ENCODE data around the gene DENND1C.

Gene DENND1C

DNA sequence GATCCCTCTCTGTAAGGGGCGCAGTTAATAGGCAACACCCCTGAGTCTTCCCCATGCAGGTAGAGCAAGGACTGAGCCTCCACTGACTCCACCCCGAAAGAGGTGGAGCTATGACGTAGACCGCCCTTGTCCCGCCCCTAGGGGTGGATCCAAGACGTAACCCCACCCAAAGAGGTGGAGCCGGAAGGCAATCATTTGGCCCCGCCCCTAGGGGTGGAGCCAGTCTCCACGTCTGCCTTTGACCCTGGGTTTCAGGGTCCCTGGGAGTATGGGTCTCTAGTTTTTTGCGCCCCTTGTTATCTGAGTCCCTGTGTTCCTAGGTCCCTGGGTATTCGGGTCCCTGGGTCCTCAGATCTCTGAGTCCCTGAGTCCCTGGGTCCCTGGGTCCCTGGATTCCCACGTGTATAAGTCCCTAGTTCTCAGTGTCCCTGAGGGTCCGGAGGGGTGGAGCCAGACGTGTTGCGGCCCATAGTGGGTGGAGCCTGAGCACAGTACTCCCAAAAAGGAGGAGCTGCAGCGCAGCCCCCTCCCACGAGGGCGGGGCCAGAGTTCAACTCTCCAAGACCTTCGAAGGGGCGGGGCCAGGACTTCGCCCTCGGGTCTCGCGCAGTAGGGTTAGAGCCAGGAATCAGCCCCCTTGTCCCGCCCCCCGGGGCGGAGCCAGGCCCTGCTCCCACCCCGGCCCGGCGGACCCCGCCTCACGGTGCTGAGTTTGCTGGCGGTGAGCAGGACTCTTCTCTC is 5.3 kb downstream of the DENND1C start:
- no peak for DNase-seq (ENCODE audit: low read depth)
- H3K4me3 ChIP-seq (ENCODE audit: low read depth, low read length), result no peak overlapping the region
- TF ChIP-seq, protein P1, sequence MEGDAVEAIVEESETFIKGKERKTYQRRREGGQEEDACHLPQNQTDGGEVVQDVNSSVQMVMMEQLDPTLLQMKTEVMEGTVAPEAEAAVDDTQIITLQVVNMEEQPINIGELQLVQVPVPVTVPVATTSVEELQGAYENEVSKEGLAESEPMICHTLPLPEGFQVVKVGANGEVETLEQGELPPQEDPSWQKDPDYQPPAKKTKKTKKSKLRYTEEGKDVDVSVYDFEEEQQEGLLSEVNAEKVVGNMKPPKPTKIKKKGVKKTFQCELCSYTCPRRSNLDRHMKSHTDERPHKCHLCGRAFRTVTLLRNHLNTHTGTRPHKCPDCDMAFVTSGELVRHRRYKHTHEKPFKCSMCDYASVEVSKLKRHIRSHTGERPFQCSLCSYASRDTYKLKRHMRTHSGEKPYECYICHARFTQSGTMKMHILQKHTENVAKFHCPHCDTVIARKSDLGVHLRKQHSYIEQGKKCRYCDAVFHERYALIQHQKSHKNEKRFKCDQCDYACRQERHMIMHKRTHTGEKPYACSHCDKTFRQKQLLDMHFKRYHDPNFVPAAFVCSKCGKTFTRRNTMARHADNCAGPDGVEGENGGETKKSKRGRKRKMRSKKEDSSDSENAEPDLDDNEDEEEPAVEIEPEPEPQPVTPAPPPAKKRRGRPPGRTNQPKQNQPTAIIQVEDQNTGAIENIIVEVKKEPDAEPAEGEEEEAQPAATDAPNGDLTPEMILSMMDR (IDR thresholded peaks at IDR 0.05; ENCODE audit: control insufficient read depth, extremely low read depth, insufficient read depth), result no peak

DNA sequence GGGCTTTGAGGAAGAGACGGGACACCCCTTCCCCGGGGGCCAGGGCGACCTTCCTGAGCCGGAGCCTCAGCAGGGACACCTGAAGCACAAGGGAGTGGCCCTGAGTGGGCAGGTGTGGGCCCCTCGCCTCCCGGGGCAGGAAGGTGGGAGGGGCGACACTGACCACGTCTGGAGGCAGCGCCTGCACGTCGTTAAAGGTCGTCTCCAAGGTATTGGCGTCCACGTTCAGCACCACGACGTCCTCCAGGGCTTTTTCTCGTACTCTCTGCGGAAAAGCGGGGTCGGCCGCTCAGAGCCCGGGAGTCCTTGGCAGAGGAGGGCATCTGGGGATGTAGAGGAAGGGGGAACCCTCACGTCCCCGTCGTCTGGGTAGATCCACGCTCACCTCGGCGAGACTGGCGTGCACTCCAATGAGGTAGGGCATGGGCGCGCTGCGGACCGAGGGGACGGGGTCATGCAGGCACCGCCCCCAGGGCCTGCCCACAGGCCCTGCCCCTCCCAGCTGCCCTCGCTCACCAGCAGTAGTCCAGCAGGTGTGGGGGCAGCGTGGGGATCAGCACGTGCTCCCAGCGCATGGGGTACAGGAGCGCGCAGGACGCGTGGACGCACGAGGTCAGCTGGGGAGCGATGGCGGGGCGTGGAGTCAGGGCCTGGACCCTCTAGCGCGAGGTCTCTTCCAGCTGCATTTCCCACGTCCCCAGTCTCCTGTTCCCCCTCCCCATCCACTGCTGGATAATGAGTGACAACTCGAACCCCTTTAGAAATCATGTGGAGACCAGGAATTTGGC is 6.1 kb downstream of the DENND1C start:
- no peak for DNase-seq (ENCODE audit: low read depth)
- H3K4me3 ChIP-seq (ENCODE audit: low read depth, low read length), result no peak overlapping the region
- TF ChIP-seq, protein P1 (IDR thresholded peaks at IDR 0.05; ENCODE audit: control insufficient read depth, extremely low read depth, insufficient read depth), result no peak

DNA sequence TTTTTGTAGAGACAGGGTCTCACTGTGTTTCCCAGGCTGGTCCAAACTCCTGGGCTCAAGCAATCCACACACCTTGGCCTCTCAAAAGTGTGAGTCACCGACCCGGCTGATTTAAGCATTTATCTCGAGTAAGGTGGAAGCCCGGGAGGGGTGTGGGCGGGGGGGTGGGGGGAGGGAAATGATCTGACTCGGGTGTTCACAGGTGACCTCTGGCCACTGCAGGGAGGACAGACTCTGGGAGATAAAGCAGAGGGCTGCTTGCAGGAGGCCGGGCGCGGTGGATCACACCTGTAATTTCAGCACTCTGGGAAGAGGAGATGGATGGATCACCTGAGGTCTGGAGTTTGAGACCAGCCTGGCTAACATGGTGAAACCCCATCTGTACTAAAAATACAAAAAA is 7.9 kb downstream of the DENND1C start:
- TF ChIP-seq, protein P1 (IDR thresholded peaks at IDR 0.05; ENCODE audit: control insufficient read depth, extremely low read depth, insufficient read depth), result no peak
- DNase-seq (ENCODE audit: low read depth), result no peak
- no peak overlapping the region for H3K4me3 ChIP-seq (ENCODE audit: low read depth, low read length)

DNA sequence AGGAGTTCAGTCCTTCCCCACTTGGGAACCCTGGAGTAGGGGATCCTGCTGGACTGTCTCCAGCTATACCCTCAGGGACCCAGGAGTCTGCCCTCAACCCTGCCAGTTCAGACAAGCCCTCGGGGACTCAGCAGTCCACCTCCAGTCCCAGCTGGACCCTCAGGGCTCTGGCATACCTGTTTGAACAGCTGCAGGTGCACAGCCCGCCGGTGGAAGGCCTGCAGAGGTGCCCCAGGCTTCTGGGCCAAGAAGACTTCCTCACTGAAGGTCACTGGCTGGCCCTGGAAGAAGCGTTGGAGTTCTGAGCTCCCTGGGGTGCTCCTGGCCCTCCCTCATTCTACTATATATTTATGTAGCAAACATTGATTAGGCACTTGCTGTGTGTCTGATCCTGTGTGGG is 8.9 kb downstream of the DENND1C start:
- DNase-seq (ENCODE audit: low read depth), result no peak
- H3K4me3 ChIP-seq (ENCODE audit: low read depth, low read length), result no peak overlapping the region
- TF ChIP-seq, protein P1 (IDR thresholded peaks at IDR 0.05; ENCODE audit: control insufficient read depth, extremely low read depth, insufficient read depth), result no peak

DNA sequence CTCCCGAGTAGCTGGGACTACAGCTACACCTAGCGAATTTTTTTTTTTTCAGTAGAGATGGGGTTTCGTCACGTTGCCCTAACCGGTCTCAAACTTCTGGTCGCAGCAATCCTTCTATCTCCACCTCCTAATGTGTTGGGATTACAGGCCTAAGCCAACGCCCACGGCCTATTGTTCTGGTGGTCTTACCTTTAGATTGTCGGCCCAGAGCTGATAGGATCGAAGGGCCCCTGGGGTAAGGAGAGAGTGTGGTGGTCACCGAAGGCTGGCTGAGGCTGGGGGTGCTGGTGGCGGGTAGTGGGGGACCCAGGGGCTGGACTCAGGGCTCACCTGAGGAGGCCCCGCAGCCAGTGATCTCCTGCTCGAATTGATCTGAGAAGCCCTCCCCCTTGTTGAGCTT is 10.5 kb downstream of the DENND1C start:
- DNase-seq (ENCODE audit: low read depth), result no peak
- TF ChIP-seq, protein P1 (IDR thresholded peaks at IDR 0.05; ENCODE audit: control insufficient read depth, extremely low read depth, insufficient read depth), result no peak
- no peak overlapping the region for H3K4me3 ChIP-seq (ENCODE audit: low read depth, low read length)

DNA sequence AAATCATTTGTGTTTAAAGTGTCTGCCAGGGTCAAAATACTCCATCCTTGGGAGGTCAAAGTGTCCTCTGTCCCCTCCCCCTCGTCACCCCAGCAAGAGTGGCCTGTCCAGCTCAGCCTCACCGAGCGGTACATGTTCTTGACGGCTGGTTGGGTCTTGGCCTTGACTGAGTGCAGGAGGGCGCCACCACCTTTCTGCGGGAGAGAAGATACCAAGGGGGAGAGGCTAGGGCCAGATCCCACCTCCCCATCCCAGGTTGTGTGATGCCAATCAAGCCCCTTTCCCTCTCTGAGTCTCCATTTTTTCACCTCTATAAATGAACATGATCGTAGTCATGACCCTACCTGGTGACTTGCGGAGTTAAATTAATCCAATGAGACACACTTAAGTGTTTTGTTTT is 11.4 kb downstream of the DENND1C start:
- DNase-seq (ENCODE audit: low read depth), result no peak
- H3K4me3 ChIP-seq (ENCODE audit: low read depth, low read length), result no peak overlapping the region
- TF ChIP-seq, protein P1 (IDR thresholded peaks at IDR 0.05; ENCODE audit: control insufficient read depth, extremely low read depth, insufficient read depth), result no peak
